Measurements from ENCODE around the gene APLP1.
A peak's percentile ranks its signal among the peaks of the same experiment; 100 is the strongest.
"Not testable (repeated sequence)": the region's sequence is repeated elsewhere in the genome, so short reads cannot be mapped to it uniquely, and the experiment has no call there.

The APLP1 gene

GRCh38 chr19:35885904-35886303, 17.5 kb downstream of the APLP1 start:
- no peak for DNase-seq

GRCh38 chr19:35887197-35887596, 18.8 kb downstream of the APLP1 start:
- DNase-seq: no peak

- no peak for DNase-seq
Measured at GRCh38 chr19:35888398-35888797, 20.0 kb downstream of the APLP1 start.

- no peak for DNase-seq
Measured at GRCh38 chr19:35889370-35890112, 21.2 kb downstream of the APLP1 start.

GRCh38 chr19:35890113-35890650, 21.8 kb downstream of the APLP1 start:
- no peak for DNase-seq

GRCh38 chr19:35891819-35892218, 23.4 kb downstream of the APLP1 start:
- not testable (repeated sequence) for DNase-seq

GRCh38 chr19:35894342-35894741, 26.0 kb downstream of the APLP1 start:
- DNase-seq: no peak

GRCh38 chr19:35895911-35896642, 27.7 kb downstream of the APLP1 start:
- DNase-seq: no peak

GRCh38 chr19:35896643-35897040, 28.3 kb downstream of the APLP1 start:
- no peak for DNase-seq

- DNase-seq: no peak
Measured at GRCh38 chr19:35897706-35898451, 29.5 kb downstream of the APLP1 start.

- DNase-seq: no peak
Measured at GRCh38 chr19:35898499-35898809, 30.1 kb downstream of the APLP1 start.

- DNase-seq: peak; percentile 90
Measured at GRCh38 chr19:35899547-35900214, 31.3 kb downstream of the APLP1 start.

GRCh38 chr19:35901055-35901644, 32.8 kb downstream of the APLP1 start:
- DNase-seq: no peak

GRCh38 chr19:35901854-35902661, 33.7 kb downstream of the APLP1 start, which contains the start of gene HCST:
Gene HCST (plus strand): TSS chr19:35902529. CDS start chr19:35902594, 65 bp downstream.
- DNase-seq: peak; percentile 61

GRCh38 chr19:35902870-35903475, 34.6 kb downstream of the APLP1 start:
- no peak for DNase-seq

GRCh38 chr19:35903550-35904179, 35.3 kb downstream of the APLP1 start:
- peak; percentile 93 for DNase-seq

- no peak for DNase-seq
Measured at GRCh38 chr19:35904311-35905068, 36.1 kb downstream of the APLP1 start.

GRCh38 chr19:35905178-35905727, 36.9 kb downstream of the APLP1 start:
- DNase-seq: no peak

- no peak for DNase-seq
Measured at GRCh38 chr19:35907377-35907745, 39.0 kb downstream of the APLP1 start.

Data from CD4-positive, alpha-beta T cell treated with Interleukin-12 subunit alpha and Interleukin-12 subunit beta, for 1 hour (primary cell).